ENCODE measurements around the gene TRIM10. TPM values are rescaled to one million over a fixed set of nuclear protein-coding genes. Genes with fewer than 3 reads are reported as not detected.
A peak's percentile ranks its signal among the peaks of the same experiment; 100 is the strongest.
"Not testable (repeated sequence)": the region's sequence is repeated elsewhere in the genome, so short reads cannot be mapped to it uniquely, and the experiment has no call there.

Gene TRIM10
- total RNA-seq, 1 experiment from 2014 or later: not detected

DNA sequence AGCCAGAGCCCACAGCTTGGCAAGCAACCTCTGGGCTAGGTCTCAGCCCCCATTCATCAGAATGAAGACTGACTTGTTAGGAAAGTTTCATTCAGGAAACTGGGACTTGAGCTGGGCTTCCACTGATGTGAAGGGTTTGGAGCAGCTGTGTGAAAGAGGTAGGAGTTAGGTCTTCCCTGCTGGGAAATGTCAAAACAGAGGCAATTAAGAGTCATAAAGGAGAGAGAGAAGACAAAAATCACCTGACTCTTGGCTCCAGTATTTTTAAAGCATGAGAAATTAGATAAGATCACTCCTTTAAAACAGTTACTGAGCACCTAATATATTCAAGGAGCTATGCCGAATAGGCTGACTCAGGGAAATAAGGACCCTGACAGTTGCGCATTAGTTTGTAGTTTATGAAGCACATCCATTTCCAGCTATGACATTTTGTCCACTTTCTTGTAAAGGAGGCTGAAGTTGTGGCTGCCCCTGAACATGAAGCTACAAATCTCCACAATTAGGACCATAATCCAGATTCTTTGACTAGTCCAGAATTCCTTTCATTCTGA lies 29.0 kb downstream of the TRIM10 start:
- no peak for DNase-seq (ENCODE audit: extremely low read depth, low read depth)

DNA sequence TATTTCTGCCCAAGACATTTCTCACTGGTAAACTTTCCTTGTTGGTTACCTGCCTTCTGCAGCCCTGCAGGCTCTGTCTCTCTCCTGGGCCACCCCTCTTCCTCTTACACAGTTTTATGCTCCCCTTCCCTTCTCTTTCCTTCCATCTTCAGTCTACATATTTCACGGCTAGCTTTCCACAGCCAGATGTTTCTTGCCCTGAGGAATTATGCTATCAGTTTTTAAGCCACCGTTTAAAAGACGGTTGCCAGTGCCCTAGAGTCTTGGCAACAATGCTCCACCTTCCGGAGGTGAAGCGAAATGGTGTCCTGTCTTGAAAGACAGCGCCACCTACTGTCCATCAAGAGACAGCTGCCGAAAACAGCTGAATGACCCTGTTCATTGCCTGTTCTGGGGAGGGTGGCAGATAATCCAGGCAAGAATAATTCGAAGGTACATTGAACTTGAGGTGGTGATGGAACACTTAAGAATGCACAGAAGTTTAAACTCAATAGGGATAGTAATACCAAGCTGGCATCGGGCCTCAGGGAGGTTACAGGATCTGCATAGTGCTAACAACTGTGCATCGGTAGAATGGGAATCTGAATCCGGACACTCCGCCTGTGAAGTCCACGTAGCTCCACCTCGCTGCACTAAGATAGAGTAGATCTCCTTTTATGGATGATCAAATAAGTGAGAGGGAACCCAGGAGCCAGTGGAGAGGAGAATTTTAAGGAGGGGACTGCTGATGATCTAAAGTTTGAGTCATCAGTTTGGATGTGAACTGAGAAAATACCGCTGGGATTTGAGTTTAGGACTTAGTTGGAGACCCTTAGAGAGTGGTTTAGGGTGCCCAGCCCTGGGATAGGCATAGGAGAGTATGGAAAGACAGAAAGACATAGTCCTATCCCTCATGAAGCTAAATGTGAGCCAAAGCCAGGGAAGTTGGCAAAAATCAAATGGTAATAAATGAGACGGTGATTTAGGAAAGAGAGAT lies 29.8 kb downstream of the TRIM10 start:
- DNase-seq (ENCODE audit: extremely low read depth, low read depth): peak; percentile 74

DNA sequence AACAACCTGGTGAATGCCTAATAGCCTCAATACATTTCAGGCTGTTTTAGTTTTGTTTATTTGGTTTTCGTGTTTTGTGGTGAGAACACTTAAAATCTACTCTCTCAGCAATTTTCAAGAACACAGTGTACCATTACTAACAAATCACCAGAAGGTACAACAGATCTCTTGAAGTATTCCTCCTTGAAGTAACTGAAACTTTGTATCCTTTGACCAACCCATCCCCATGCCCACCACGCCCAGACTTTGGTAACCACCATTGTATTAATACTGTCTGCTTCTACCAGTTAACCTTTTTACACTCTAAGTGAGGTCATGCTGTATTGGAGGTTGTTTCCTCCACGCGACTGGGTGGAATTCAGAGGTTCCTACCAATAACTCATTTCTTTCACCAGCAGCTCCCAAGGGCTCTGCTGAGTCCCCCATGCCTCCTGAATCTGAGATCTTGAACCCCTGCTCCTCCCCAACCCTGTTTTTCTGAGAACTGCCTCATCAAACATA lies 30.8 kb downstream of the TRIM10 start:
- no peak for DNase-seq (ENCODE audit: extremely low read depth, low read depth)

DNA sequence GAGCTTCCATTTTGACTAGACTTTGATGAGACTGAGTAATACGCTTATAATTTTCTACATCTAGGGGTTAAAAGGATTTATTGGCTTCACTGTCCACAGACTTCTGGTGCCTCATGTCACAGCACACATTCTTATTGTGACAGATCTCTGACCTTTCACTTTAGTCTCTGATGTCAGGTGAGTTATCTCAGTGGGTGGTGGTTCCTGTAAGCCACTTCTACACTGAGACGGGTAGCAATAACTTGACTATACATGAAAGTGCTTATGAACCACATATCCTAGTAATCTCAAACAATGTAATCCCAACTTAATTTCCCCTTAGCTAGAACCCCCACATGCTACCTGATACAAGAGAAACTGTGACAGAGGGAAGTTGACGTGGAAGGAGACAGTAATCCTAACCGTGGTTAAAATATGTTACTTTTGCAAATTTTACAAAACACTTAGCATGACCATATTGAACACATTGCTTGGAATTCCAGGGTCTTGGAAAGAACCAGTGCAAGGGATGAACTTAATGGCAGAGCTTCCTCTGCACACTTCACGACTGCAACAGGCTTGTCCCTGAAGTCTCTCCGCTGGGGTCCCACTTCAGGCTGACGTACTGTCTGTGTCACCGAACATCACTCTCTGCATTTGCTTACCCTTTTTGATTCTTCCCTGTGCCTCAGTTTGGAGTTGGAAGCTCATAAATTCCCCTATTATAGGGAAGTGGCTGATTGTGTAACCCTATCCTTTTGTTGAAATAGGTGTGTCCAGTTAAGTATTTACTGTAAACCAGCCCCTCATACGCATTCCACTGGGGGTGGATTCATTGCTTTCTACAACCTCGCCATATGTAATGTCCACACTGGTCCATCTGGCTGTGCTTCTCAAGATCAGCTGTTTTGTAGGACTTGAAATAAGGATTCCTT lies 31.5 kb downstream of the TRIM10 start:
- no peak for DNase-seq (ENCODE audit: extremely low read depth, low read depth)

DNA sequence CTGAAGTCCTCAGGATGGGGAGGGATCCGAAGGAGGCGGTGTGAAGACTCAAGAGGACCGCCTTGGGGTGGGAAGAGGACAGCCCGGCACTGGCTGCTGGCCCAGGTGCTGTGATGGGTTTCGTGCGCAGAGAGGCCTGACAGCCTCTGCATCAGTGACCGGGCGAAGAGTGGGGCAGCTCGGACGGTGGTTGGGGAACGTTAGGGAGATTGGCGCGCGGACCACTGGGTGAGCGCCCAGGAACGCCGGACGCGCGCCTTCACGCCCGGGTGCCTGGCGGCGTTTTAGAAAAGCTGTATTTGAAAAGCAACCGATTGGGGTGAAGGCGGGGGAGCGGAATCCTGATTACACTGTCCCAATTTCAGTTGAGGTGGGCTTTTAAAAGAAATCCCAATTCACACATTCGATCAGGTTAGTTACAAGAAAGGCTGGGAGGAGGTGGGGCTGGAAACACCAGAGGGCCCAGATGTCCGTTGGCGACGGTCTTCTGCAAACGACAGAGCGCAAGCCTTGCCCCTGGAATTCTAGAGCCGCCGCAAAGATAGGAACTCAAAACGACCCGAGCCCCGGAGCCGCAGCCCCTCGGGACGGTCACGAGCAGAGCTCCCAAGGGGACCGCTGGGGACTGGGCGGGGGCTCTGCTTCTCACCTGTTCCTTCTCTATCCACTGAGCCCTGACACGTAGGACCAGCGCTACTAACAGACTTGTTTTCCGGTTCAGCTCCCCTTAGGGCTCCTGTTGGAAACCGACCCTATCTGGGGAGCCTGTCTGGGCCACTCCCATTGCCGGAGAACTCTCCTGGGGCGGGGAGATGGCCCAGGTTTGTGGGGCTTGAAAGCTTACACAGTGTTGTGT lies 33.5 kb downstream of the TRIM10 start:
- DNase-seq (ENCODE audit: extremely low read depth, low read depth): no peak

DNA sequence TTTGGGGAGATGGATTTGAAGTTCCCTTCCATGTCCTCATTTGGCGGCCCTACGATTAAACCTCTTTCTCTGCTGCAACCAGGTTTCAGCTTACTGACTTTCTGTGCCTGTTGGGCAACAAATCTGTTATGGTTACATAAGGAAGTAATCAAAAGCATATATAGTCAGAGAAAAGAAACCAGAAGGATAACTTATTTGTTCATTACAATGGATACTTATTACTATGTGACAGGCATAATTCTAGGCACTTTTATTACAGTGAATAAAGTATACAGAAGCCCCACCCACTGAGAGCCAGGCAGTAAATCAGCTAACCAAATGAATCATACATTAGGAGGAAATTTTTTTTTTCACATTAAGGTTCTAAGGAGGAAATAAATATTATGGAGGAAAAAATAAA lies 38.5 kb downstream of the TRIM10 start:
- DNase-seq (ENCODE audit: extremely low read depth, low read depth): no peak

DNA sequence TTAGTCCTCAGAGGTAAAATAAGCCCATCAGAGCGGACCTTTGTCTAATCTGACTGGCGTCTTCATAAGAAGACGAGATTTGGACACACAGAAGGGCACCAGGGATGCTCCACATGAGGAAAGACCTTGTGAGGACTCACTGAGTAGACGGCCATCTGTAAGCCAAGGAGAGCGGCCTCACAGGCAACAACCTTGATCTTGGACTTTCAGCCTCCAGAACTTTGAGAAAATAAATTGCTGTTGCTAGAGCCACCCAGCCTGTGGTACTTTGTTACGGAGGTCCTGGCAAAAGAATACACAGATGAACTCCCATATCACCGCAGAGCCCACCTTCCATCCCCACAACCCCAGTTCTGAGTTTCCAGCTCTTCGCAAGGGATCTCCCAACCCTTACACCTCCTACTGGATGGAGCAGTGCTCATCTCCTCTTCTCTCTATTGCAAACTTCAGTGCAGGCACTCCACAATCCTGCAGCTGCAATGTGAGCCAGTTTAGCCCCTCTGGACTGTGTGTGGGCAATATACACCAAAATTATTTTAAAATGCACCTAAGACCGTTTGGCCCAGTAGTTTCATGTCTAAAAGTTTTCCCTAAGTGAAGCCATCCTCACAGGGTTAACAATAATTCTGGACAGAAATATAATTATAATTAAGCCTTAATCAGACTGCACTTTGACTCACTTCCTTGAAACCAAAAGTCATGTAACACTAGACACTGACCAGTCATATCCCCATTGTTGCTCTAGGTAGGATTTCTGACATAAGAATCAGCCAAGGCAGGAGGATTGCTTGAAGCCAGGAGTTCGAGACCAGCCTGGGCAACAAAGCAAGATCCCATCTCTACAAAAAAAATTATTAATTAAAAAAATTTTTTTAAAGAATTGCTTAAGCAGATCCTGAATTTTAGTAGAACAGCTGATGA lies 39.3 kb downstream of the TRIM10 start:
- DNase-seq (ENCODE audit: extremely low read depth, low read depth): no peak

DNA sequence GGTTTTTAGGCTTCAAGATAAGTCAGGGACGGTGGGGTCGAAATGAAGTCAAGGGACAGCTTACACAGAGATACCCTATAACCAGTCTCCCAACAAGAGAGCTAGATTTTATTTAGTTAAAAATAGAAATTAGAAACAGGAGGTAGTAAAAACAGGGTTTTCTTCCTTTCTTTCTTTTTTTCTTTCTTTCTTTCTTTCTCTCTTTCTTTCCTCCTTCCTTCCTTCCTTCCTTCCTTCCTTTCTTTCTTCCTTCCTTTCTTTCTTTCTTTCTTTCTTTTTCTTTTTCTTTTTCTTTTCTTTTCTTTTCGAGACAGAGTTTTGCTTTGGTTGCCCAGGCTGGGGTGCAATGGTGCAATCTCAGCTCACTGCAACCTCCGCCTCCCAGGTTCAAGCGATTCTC lies 42.3 kb downstream of the TRIM10 start:
- DNase-seq (ENCODE audit: extremely low read depth, low read depth): not testable (repeated sequence)

DNA sequence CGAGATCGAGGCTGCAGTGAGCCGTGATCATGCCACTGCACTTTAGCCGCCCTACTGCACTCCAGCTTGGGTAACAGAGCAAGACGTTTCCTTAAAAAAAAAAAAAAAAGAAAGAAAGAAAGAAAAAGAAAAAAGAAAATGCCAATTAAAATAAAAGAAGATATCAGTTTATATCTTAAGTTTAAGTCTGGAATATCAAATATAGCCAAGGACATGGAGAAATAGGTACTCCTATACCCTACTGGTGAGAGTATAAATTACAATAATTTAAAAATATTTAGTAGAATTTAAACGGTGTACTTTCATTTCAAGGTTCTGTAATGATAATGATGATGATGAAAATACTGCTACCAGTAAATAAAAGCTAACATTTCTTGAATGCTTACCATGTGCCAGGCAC lies 44.3 kb downstream of the TRIM10 start:
- DNase-seq (ENCODE audit: extremely low read depth, low read depth): no peak

DNA sequence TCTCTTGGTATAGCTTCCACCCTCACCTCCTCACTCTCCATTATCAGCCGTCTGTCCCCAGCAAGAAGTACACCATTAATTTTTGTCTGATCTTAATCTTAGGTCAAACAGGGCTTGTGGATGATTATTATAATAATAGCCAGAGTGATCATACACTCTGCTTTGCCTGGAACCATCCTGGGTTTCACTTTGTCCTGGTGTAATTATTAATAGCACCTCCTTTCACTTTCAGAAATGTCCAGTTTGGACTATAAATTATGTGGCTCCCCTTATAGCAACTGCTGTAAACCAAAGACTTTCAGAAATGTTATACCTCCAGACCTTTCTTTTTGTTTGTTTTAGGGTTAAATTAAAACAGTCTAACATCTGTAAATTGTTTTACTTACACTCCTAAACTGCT lies 47.2 kb downstream of the TRIM10 start:
- DNase-seq (ENCODE audit: extremely low read depth, low read depth): no peak

DNA sequence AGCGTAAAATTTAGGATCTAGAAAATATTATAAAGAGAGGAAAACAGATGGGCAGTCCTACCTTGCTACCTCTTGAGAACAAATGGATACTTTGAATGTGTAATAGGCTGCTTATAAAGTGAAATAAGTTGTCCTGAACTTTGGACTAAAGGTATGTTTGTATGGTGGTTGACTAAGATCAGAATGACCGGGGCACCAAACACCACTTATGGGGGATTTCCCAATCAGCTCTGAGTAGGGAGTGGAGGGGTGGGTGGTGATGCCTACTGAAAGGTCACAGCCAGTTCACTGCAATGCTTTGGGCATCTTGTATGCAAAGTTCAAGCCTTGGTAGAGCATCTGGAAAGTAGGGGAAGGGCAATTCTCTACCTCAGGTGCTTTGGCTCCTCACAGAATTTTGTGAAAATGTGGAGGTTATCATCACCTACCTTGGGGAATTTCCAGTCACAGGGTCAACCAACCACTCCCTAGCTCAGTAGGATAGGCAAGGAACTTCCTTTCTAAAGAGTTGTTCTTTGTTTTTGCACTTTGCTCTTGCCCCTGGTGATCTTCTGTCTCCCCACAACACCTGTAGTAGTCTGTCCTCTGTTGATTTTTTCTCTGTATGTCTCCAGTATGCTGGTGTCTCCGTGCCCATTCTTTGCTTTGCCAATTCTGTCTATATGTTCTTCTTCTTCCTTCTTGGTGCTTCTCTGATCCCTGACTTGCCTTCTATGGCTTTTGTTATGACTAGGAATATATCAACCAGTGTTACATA lies 47.8 kb downstream of the TRIM10 start, which contains the start of gene TRIM31:
TSS of gene TRIM31 (minus strand) at position 88 of the 757 bp plus-strand sequence. CDS start 285 bp downstream, outside the sequence.
- DNase-seq (ENCODE audit: extremely low read depth, low read depth): no peak

DNA sequence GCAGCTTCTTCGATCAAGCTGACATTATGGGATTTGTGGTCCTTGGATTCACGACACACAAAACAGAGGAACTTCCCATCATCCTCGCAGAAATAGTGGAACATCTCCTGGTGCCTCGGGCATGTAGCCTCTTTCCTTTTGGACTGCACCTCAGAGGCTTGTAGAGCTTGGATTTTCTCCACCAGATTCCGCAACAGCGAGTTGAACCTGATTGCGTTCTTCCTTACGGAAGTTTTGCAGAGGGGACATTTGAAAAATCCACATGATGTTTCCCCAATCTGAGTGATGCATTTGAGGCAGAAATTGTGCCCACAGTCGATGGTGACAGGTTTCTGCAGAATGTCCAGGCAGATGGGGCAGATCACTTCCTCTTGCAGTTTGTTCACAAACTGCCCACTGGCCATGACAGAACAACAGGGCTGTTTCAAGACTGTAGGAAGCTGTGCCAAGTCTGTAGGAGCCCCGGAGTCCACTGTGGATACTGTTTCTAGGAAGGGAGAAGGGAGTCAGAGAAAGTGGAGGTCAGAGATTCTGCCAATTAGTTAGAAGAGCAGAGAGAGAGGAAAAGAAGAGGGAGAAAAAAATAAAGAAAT lies 48.5 kb downstream of the TRIM10 start:
- no peak for DNase-seq (ENCODE audit: extremely low read depth, low read depth)

DNA sequence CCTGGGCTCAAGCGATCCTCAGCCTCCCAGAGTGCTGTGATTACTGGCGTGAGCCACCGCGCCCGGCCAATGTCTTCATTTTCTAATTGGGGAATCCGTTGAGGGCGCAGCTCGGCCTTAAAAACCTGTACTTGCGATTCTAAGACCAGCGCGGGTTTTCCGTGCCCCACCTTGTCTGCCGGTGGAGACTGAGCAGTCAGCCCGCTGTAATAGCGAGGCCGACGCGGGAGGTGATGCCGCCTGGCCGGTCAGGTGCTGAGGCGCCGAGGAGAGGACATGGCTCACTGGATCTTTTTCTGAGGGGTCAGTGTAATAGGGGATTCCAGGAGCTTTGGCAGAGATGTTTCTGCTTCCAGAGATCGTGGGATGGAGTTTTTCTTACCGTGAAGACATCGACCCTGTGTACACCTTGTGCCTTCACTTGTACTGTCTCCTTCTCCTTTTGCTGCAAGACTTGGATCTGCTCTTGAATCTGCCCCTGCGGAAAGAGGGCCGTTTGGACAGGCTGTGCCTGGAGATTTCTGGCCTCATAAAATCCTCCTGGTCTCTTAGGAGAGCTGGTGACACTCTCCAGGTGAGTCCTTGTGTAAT lies 49.6 kb downstream of the TRIM10 start:
- DNase-seq (ENCODE audit: extremely low read depth, low read depth): no peak

DNA sequence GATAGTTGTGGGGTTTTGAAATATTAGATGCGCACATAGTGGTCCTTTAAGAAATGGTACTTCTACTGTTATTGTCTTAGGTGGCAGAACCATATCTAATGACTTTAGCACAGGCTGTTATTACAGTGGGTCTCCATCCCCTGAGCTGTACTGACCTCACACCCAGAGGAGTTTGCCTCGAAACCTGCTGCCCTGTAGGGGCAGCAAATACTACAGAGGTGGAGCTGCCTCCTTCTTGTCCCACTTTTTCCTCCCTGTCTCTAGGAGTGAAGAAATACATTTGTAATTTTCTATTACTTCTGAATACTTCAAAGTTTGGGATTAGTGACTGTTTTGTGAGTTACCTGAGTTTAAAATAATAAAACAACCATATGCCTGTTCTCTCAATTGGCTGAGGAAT lies 56.4 kb downstream of the TRIM10 start:
- no peak for DNase-seq (ENCODE audit: extremely low read depth, low read depth)

DNA sequence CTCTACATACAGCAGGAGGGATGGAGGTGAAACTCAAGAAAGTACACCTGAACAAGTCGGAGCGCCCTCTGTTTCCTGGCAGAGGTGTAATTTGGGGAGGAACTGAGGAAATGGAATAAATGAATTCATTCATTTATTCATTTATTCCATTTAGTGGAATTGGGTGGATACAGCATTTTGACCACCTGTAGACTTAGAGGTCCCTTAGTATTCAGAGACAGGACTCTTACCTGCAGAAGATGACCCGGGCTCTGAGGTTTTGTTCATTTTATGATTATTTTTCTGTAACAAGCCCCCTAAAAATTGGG lies 57.2 kb downstream of the TRIM10 start:
- no peak for DNase-seq (ENCODE audit: extremely low read depth, low read depth)

DNA sequence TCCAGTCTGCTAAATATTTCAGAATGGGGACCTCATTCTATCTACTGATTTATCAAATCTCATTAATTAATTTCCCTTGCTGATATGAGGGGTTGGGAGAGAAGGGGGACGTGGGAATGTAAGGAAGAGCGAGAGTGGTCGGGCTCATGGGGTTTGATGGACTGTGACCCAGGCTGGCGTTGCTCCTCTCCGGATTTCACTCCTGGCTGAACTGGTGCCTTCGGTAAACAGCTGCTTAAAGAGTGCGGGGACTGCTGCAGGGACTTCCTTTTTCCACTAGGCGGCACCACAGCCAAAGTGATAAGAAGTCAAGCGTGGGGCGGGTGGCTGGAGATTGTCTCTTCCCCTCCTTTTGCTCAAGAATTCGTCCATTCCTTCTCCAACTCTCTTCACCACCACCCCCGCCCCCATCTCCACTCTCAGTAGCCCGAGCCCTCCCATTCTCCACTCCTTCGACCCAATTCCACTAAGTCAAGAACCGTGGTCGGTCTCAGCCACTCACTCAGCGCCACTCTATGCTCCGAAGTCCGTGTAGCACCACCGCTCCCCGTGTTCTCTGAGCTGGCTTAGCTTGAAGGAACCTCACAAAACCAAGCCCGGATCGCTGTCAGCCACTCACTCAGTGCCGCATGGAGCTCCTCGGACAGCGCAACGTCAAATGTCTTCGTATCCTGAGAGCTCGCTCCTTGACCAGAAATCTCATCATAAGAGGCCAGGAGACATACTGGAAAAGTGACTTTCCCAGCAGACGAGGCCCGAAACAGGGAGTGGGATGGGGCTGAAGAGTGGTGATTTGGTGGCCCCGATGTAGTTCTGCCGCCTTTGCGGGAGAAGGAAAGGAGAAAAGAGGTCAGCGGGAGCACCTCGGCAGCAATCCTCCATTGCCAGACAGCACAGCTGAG lies 57.8 kb downstream of the TRIM10 start:
- peak; percentile 79 for DNase-seq (ENCODE audit: extremely low read depth, low read depth)
